Hypothalamus (tissue), 51 donors: Measurements from ENCODE around the gene NFU1.
"Not testable (repeated sequence)": the region's sequence is repeated elsewhere in the genome, so short reads cannot be mapped to it uniquely, and the experiment has no call there.

Experiments used
- DNase-seq, 51 donors: peaks; one replicate each; lab custom pipeline; 2025; lab: John Stamatoyannopoulos, UW

The NFU1 gene

DNA sequence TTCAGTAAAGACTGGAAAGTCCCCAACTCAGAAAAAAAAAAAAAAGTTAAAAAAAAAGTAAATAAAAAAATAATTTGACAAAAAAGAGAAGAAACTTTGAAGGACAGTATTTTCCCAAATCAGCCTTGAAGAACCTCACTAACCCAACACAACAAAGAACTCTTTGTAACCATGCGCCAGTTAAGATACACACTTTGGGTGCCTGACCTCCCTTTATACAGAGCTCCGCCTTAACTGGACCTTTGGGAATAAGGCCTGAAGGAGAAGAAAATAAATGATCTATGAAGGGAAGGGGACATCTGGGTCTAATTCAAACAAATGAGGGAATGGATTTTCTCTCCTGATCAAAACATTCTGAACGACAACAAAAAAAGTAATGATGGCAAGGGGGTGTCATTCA is 48.0 kb downstream of the NFU1 start:
- DNase-seq = no peak

GRCh38 chr2:69387770-69388481 is 49.3 kb downstream of the NFU1 start:
- no peak for DNase-seq

- peak; percentile 22 to 95 (median 83) for DNase-seq
Observed at GRCh38 chr2:69386789-69387734, 50.2 kb downstream of the NFU1 start, which contains the start of gene GFPT1. Gene GFPT1 (minus strand): TSS chr2:69387227. CDS start chr2:69387071, 156 bp downstream.

DNA sequence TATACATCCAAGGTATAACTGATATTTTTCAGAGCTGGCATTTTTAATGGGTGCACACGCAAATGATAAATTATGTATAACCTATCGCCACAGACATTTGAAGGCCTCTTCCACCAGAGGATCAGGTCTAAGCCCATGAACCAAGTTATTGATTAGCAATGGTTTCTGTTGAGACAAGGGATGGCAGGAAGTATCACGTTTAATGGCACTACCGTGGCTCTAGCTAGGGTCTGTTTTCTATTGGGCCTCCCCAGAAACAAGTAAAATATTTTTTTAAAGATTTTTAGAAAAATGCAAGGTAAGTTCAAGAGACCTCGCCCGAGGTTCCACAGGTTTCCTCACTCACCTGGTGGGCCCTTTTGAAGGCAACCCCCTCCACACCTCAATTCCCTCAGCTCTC is 50.9 kb downstream of the NFU1 start:
- DNase-seq = no peak

DNA sequence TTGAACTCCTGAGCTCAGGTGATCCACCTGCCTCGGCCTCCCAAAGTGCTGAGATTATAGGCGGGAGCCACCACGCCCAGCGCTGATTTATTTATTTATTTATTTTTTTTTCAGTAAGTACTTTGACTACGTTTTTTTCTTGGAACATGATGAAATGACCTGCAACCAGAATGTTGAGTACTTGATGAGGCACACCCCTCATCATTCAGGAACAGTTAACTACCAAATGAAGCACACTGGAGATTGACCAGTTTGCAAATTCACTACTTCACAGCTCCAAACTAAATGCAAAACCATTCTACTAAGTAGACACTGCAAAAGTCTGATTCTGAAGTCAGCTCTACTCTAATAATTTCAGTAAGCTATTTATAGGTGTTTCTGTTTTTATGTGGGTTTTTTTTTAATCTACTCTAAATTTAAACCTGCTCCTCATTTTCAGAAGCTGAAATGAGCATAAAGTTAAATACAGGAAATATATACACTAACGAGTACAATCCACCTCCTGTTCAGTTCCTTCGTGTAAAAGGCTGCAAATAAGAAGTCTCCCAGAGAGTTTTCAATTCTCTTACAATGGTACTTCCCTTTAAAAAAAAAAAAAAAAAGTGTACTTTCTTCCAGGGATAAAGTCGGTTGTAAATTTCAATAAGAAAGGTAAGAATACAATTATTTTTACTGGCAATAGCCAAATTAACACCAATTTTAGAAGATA is 51.6 kb downstream of the NFU1 start:
- DNase-seq = no peak

DNA sequence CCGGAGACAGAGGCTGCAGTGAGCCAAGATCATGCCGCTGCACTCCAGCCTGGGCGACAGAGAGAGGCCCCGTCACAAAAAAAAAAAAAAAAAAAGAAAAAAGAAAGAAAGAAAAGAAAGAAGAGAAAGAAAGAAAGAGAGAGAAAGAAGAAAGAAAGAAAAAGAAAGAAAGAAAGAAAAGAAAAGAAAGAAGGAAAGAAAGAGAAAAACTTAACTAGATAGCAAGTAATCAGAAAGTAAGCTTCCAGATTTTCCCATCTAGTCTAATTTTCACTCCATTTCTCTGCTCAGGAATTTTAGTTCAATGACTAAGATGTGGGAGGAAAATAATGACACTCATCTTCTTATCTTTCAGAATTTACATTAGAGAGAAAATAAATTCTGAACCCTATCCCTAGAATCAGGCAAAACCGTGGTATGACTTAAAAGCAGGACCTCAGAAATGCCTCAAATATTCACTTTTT is 52.6 kb downstream of the NFU1 start:
- DNase-seq = no peak

GRCh38 chr2:69383176-69383812 is 53.9 kb downstream of the NFU1 start:
- no peak for DNase-seq

DNA sequence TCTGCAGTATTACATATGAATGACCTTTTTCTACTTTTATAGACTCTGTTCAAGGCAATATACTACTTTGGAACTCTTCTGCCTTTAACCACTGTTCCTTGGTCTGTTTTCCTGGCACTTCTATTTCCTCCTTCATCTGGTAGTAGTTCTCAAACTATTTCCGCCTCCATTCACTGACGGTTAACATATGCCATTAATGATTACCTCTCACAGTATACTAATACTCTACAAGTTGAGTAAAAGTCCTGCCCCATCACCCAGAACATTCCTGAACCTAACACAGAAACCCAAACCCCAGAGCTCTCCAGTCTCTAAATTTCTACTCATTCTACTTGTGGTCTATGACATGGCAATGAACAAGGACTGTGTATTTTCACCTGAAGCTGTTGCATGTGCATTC is 54.7 kb downstream of the NFU1 start:
- DNase-seq = no peak

DNA sequence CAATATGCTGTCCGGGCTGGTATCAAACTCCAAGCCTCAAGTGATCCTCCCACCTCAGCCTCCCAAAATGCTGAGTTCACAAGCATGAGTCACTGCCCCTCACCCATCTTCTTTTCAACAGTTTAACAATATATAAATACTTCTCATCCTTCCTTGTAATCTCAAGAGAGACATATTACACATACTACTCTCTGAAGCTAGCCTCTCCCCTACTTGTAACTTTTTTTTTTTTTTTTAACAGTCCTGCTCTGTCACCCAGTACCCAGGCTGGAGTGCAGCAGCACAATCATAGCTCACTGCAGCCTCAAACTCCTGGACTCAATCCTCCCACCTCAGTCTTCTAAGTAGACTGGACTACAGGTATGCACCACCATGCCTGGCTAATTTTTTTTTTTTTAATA is 55.9 kb downstream of the NFU1 start:
- no peak for DNase-seq

GRCh38 chr2:69380072-69380917 is 56.9 kb downstream of the NFU1 start:
- no peak for DNase-seq

DNA sequence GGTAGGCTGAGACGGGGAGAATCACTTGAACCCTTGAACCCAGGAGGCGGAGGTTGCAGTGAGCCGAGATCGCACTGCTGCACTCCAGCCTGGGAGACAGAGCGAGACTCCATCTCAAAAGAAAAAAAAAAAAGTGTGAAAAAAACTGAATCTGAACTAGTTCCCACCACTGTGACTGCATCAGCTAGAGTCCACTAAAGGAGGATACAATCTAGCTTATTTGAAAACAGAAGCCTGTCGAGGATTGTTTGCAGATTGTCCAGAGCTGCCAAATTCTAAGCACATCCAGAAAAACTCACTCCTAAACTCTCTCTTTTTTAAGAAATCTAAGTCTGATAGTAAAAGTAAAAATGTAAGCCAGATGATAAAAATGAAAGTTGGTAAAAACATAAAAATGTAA is 60.8 kb downstream of the NFU1 start:
- no peak for DNase-seq

DNA sequence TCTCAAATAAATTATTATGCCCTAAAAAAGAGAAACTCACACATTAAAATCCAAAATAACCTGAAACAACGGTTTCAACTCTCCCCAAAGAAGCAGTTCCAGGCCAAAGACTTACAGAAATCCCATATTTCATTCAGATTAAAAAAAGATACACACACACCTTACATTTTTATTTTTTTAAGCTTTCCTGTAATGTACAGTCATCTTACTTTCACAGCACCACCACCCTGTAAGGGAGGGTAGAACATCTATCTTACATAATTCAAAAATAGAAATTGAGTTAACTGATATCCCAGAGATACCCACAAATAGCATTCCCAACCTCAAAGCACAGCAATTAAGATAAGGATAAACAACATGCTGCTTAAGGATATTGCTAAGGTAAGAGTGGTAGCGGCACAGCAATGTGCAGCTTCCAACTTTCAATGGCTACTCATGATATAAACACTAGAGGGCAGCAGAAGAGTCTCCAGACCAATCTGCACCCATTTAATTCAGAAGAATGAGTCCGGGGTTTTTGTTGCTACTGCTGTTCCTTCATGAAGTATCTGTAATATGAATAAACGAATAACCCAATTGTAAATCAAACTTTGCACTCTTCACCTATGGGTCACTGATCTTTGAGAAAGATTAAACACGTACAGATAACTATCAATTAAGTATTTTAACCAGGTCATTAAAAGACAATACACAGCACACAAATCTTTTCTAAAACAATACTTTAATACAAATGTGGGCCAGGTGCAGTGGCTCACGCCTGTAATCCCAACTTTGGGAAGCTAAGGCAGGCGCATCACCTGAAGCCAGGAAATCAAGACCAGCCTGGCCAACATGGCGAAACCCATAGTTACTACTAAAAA is 61.5 kb downstream of the NFU1 start:
- DNase-seq = peak in 2 of 51 donors; percentile 1 to 21

DNA sequence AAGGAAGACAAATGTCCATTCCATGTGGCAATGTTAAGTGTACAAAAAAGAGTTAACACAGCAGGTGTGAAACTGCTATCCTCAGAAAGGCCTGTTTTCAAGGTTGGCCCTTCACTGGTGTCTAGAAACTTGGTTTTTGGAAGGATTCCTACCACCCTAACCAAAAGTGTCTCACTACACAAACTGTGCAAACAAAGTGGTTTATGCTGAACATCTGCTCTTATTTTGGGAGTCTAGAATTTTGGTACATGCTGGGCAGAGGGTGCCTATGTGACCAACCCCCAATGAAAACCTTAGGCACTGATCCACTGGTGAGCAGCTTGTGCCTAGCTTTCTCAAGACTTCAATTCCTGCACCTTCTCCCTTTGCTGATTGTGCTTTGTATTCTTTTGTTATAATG is 64.5 kb downstream of the NFU1 start:
- DNase-seq = no peak

DNA sequence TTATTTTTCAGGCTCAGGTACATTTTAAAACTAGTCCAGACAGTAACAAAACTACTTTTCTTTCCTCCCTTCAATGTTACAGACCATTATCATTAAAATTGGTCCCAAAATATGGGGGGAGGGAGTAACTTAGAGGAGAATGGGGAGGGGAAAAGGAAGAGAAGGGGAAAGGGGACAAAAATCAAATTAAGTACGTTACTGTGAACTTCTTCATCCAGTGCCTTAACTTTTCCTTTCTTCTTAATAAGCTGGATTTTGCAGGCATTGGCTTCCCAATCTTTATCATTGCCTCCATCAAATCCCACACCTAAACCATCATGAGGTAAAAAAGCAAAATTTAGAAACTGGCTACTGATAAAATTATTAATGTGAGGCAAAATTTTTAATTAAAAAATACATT is 67.4 kb downstream of the NFU1 start:
- no peak for DNase-seq

- DNase-seq = no peak
Observed at GRCh38 chr2:69368588-69368987, 68.6 kb downstream of the NFU1 start.

DNA sequence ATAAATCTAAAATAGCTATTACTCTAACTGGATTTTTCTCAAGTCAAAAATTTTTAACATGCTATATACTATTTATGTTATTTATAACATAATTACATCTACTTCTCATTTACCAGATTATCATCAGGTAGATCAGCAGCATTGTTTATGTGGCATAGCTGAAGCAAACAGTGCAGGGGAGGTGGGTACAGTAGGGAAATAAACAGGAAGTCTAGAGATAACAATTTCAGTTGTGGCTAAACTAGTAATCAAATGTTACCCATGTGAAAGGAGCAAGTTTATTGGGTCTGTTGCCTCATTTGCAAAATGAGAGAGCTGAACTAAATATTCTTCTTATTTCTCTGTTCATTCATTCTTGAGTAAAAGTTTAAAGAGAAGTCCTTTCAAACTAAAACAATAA is 77.9 kb downstream of the NFU1 start:
- no peak for DNase-seq

DNA sequence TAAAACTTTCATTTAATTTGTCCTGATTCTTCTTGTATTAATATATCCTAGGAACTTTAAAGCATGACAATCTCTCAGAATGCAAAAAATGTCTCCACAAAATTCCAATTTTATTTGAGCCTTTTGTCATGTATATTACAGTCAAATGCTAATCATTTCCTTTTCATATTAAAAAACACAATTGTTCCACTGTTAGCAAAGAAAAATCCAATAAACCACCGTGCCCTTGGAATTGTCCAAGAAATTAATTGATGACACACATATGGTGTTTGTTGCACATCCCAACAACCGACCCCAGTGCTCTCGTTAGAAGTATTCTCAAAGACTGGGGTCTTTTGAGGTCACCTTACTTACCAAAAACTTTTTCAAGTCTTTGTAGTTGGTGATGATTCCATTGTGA is 78.3 kb downstream of the NFU1 start:
- no peak for DNase-seq

- DNase-seq = no peak
Observed at GRCh38 chr2:69356471-69356870, 80.8 kb downstream of the NFU1 start.

GRCh38 chr2:69354976-69355375 is 82.3 kb downstream of the NFU1 start:
- DNase-seq = not testable (repeated sequence)
